Naive thymus-derived CD4-positive, alpha-beta T cell (primary cell): ENCODE data around the gene ZFAND5. TPM values are rescaled to one million over a fixed set of nuclear protein-coding genes. Genes with fewer than 3 reads are reported as not detected.

Experiments
- ATAC-seq: fragments of 150-1000 bp; cut with Tn5 transposase; 2 replicates; pipeline ENCODE4 v1.10.0; 2021; ENCODE audit warnings: mild to moderate bottlenecking, moderate library complexity
- CTCF ChIA-PET: fragments of 350-600 bp; sonication (Branson Sonifier 250); formaldehyde crosslinking; loops from one replicate; lab custom pipeline; 2021; ENCODE audit warnings: antibody characterized with exemption; lab: Charles Lee
- POLR2A ChIA-PET: fragments of 350-600 bp; sonication (Branson Sonifier 250); formaldehyde crosslinking; loops from one replicate; lab custom pipeline; 2021; ENCODE audit warnings: antibody characterized with exemption, inconsistent platforms; lab: Charles Lee
- DNase-seq, 9 donors: peaks; one replicate each; pipeline versions ENCODE4 v3.0.0 to v3.0.0-alpha.2; 2020 to 2022; ENCODE audit warnings: mixed read lengths in 1 of 9
- H3K27ac ChIP-seq: one replicate; pipeline ENCODE4 v1.7.0; 2013; ENCODE audit warnings: mild to moderate bottlenecking, low read depth, low read length, moderate library complexity
- H3K27me3 ChIP-seq, 2 donors: one replicate each; pipeline ENCODE4 v1.7.0; 2013; ENCODE audit warnings: low read length in 2 of 2, mild to moderate bottlenecking in 2 of 2, moderate library complexity in 2 of 2; ENCODE audit not compliant: control insufficient read depth in 2 of 2, insufficient read depth in 2 of 2
- H3K36me3 ChIP-seq, 3 experiments: 1 replicate in 2 of 3; 2 replicates in 1 of 3; pipeline ENCODE4 v1.7.0; 2013; ENCODE audit warnings: low read length in 3 of 3, mild to moderate bottlenecking in 3 of 3, moderate library complexity in 1 of 3; ENCODE audit not compliant: insufficient read depth in 3 of 3, control insufficient read depth in 2 of 3
- H3K4me1 ChIP-seq, 2 donors: one replicate each; pipeline ENCODE4 v1.7.0; 2013; ENCODE audit warnings: low read length in 2 of 2, mild to moderate bottlenecking in 2 of 2, moderate library complexity in 1 of 2; ENCODE audit not compliant: control insufficient read depth in 2 of 2, insufficient read depth in 2 of 2
- H3K4me3 ChIP-seq: 2 replicates; pipeline ENCODE4 v1.7.0; 2013; ENCODE audit warnings: mild to moderate bottlenecking, low read length
- H3K9me3 ChIP-seq, 3 experiments: 1 replicate in 2 of 3; 2 replicates in 1 of 3; pipeline ENCODE4 v1.7.0; 2013; ENCODE audit warnings: low read length in 3 of 3; ENCODE audit not compliant: control insufficient read depth in 2 of 3
- H3K27ac Mint-ChIP-seq, 9 donors: one replicate each; pipeline ENCODE4 v1.8.0; 2020 to 2022; ENCODE audit warnings: mixed read lengths in 9 of 9, mild to moderate bottlenecking in 8 of 9, moderate library complexity in 5 of 9, inconsistent platforms in 2 of 9
- H3K27me3 Mint-ChIP-seq, 5 donors: one replicate each; pipeline ENCODE4 v1.8.0; 2021 to 2022; ENCODE audit warnings: mixed read lengths in 5 of 5, mild to moderate bottlenecking in 1 of 5
- H3K36me3 Mint-ChIP-seq, 5 donors: one replicate each; pipeline ENCODE4 v1.8.0; 2020 to 2022; ENCODE audit warnings: mixed read lengths in 5 of 5, mild to moderate bottlenecking in 3 of 5, inconsistent platforms in 1 of 5
- H3K4me1 Mint-ChIP-seq, 7 donors: one replicate each; pipeline ENCODE4 v1.8.0; 2020 to 2022; ENCODE audit warnings: mixed read lengths in 7 of 7, mild to moderate bottlenecking in 3 of 7, inconsistent platforms in 1 of 7
- H3K4me3 Mint-ChIP-seq, 10 donors: one replicate each; pipeline ENCODE4 v1.8.0; 2020 to 2022; ENCODE audit warnings: mild to moderate bottlenecking in 10 of 10, mixed read lengths in 10 of 10, moderate library complexity in 6 of 10, inconsistent platforms in 2 of 10
- H3K9me3 Mint-ChIP-seq, 11 donors: one replicate each; pipeline ENCODE4 v1.8.0; 2020 to 2022; ENCODE audit warnings: mixed read lengths in 11 of 11, mild to moderate bottlenecking in 4 of 11, inconsistent platforms in 1 of 11, moderate library complexity in 1 of 11
- intact Hi-C, 2 donors: fragments of 100-400 bp; cut with micrococcal nuclease; formaldehyde crosslinking; loops; one replicate each; pipeline ENCODE4 v1.15.1; 2023
- polyA plus RNA-seq, 2 donors: library from polyadenylated mRNA; unstranded; fragments of 300-500 nt; fragmentation: Illumina TruSeq; gene quantifications; one replicate each; pipeline ENCODE4 v1.2.3, GENCODE V29; 2021
- total RNA-seq, 6 experiments: library from RNA in 5 of 6; stranded (reverse) in 5 of 6; gene quantifications; 1 replicate in 5 of 6; 2 replicates in 1 of 6; pipeline ENCODE4 v1.2.3 and lab custom pipeline; 2021 to 2026

The ZFAND5 gene
- total and polyA plus RNA-seq, 7 experiments from 2014 or later: 57.9 to 466 (median 144) TPM

DNA sequence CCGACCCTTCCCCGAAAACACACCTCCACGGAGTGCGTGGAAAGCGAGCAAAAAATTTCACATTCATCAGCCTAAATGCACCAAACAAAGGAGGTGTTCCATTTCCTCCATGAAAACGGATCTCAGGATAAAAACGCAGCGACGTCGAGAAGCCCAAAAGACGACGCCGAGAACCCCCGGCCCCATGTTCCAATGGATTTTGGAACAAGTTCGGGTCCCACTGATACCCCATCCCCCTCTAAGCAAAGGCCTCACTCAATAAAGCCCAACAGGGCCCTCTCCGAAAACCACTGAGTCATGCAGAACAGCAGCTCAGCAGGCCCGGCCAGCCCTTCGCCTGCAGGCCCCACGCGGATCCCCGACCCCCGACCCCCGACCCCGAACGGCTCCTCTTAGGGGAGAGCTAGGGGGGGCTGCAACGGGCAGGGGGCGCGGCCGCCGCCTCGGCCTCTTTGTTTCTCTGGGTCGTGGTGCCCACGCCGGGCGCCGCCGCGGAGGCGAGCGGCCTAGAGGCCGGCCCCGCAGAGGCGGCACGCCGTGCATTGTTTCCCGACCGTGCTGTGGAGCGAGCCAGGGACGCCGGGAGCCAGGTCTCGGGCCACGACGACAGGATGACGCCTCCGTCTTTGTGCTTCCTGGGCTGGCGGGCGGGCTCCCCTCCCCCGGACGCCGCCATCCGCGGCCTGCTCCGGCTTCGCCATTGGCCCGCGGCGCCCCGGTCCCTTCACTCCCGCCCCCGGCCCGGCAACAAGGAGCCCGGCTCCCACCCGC, 915 bp downstream of the ZFAND5 start:
- intact Hi-C loops: loop anchor here (2.0 to 10.0 kb wide), 15 partner anchors 23 to 1952 kb away; partner anchors contain the start of genes ABHD17B (in 1 of the 2), C9orf85 (in 1 of the 2), CEMIP2 (in 1 of the 2) and KLF9 (in 1 of the 2)
- Histone ChIP-seq H3K4me1 (peaks cover 28 to 30% of the 10 kb centered on the region in 2 donors), H3K9me3 (no peaks in the 10 kb centered on the region), H3K4me3 (peak overlapping the region; percentile 89), H3K27me3 (no peaks in the 10 kb centered on the region), H3K27ac (peak overlapping the region; percentile 94), H3K36me3 (peaks cover 0 to 4% (median 0%) of the 10 kb centered on the region in 3 experiments)
- H3K4me3 Mint-ChIP-seq: peak overlapping the region; percentile 88 to 99 (median 96)
- POLR2A ChIA-PET: interaction anchor here (1.0 to 2.8 kb wide), 6 partner anchors 7 to 1945 kb away, joined by 3 to 15 read pairs (median 8); no protein-coding TSS in a partner anchor
- ATAC-seq (peak; percentile 51), DNase-seq (peak; percentile 25 to 79 (median 76))
- H3K27ac Mint-ChIP-seq: peak overlapping the region; percentile 83 to 99 (median 92)
- H3K4me1 Mint-ChIP-seq: peaks cover 20 to 55% (median 50%) of the 10 kb centered on the region in 7 donors
- no peaks in the 10 kb centered on the region for H3K27me3 Mint-ChIP-seq
- peaks cover 0 to 11% (median 4%) of the 10 kb centered on the region in 5 donors for H3K36me3 Mint-ChIP-seq
- H3K9me3 Mint-ChIP-seq: peaks cover 0 to 5% (median 0%) of the 10 kb centered on the region in 11 donors
- CTCF ChIA-PET: no interaction called here

DNA sequence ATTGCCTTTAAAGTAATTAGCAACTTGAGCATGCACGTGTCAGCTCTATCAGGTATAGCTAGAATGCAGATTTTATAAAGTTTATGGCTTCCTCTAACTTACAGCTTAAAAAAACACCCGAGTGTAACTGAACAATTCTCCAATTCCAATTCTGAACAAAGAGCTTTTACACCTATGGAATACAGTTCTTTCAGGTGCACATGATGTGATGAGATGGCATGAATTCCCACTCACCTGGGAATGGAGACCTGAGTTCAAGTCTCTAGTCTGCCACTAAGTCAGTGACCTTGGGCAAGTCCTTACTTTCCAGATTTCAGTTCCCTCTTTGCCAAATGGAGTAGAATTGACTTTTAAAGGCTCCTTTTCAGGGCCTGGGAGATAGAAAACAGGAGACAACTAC, 1.8 kb downstream of the ZFAND5 start:
- Mint-ChIP-seq H3K9me3 (peaks cover 0 to 5% (median 0%) of the 10 kb centered on the region in 11 donors), H3K27ac (peak overlapping the region; percentile 83 to 99 (median 92)), H3K4me1 (peaks cover 29 to 63% (median 59%) of the 10 kb centered on the region in 7 donors), H3K27me3 (no peaks in the 10 kb centered on the region), H3K4me3 (peak overlapping the region; percentile 89 to 99 (median 96)), H3K36me3 (peaks cover 0 to 16% (median 6%) of the 10 kb centered on the region in 5 donors)
- ATAC-seq: no peak
- H3K9me3 ChIP-seq: no peaks in the 10 kb centered on the region
- peak overlapping the region; percentile 89 for H3K4me3 ChIP-seq
- POLR2A ChIA-PET: interaction anchor here (0.6 to 1.7 kb wide), 4 partner anchors 9 to 450 kb away, joined by 3 to 5 read pairs (median 3); no protein-coding TSS in a partner anchor
- intact Hi-C loops: loop anchor here (2.0 to 10.0 kb wide), 5 partner anchors 61 to 1951 kb away; partner anchors contain the start of gene KLF9 (in 1 of the 2)
- H3K4me1 ChIP-seq: peaks cover 31 to 32% of the 10 kb centered on the region in 2 donors
- H3K27ac ChIP-seq: peak overlapping the region; percentile 94
- CTCF ChIA-PET: interaction anchor here (1.2 to 1.5 kb wide), 3 partner anchors 9 to 229 kb away, joined by 4 to 7 read pairs (median 4); no protein-coding TSS in a partner anchor
- H3K36me3 ChIP-seq: peaks cover 0 to 9% (median 0%) of the 10 kb centered on the region in 3 experiments
- DNase-seq: no peak
- no peaks in the 10 kb centered on the region for H3K27me3 ChIP-seq

DNA sequence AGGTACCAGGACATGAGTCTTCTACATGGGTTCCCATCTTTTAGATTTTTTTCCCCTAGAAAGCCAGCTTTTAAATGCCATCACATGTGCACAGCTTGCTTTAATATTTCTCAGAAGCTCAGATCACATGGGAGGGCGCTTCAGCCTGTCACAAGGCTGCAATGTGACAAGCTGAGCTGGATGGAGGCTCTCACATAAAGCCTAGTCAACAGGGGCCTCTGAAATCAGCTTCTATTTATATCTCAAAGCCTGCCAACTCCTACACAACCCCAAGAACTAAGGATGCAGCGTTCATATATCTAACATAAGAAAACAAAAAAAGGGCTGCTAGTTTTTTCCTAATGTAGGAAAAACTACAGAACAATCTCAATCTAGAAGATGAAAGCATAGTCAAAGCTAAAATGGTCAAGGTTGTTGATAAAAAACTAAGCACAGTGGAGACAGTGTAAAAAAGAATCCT, 2.3 kb downstream of the ZFAND5 start:
- H3K36me3 ChIP-seq: peaks cover 0 to 14% (median 0%) of the 10 kb centered on the region in 3 experiments
- ChIA-PET POLR2A (interaction anchor here (0.6 to 1.7 kb wide), 6 partner anchors 9 to 450 kb away, joined by 3 to 5 read pairs (median 3); no protein-coding TSS in a partner anchor), CTCF (interaction anchor here (1.2 to 1.5 kb wide), 3 partner anchors 9 to 229 kb away, joined by 4 to 7 read pairs (median 4); no protein-coding TSS in a partner anchor)
- peaks cover 32 to 35% of the 10 kb centered on the region in 2 donors for H3K4me1 ChIP-seq
- H3K27ac ChIP-seq: peak overlapping the region; percentile 94
- H3K27me3 Mint-ChIP-seq: no peaks in the 10 kb centered on the region
- H3K9me3 Mint-ChIP-seq: peaks cover 0 to 5% (median 0%) of the 10 kb centered on the region in 11 donors
- H3K27me3 ChIP-seq: no peaks in the 10 kb centered on the region
- intact Hi-C loops: loop anchor here (2.0 to 10.0 kb wide), 5 partner anchors 60 to 1950 kb away; partner anchors contain the start of gene KLF9 (in 1 of the 2)
- H3K36me3 Mint-ChIP-seq: peaks cover 0 to 18% (median 6%) of the 10 kb centered on the region in 5 donors
- ATAC-seq: no peak
- peaks cover 34 to 69% (median 64%) of the 10 kb centered on the region in 7 donors for H3K4me1 Mint-ChIP-seq
- peak overlapping the region; percentile 89 for H3K4me3 ChIP-seq
- peak in 8 of 9 donors; percentile 16 to 51 (median 32) for DNase-seq
- peak overlapping the region; percentile 89 to 99 (median 96) for H3K4me3 Mint-ChIP-seq
- peak overlapping the region; percentile 83 to 99 (median 92) for H3K27ac Mint-ChIP-seq
- no peaks in the 10 kb centered on the region for H3K9me3 ChIP-seq

DNA sequence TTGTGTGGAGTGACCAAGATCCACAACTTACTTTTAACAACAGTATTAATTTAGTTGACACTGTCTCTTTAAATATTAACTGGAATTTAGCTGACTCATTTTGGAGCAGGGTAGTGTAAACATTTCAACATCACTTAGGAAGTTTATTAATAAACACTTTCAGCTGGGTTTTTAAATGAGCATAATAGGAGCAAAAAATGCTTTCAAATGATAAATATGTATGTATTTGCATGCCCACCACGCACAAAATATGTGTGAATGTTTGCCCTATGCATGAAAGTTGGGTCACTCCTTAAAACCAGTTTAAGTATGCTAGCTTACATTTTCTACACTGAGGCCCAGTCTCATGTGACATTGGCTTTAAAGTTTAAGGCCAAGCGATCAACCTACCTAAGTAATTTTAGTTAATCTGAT, 2.9 kb downstream of the ZFAND5 start:
- Mint-ChIP-seq H3K9me3 (peaks cover 0 to 5% (median 0%) of the 10 kb centered on the region in 11 donors), H3K27ac (peak overlapping the region; percentile 83 to 99 (median 92)), H3K4me1 (peaks cover 40 to 74% (median 70%) of the 10 kb centered on the region in 7 donors), H3K36me3 (peaks cover 0 to 21% (median 9%) of the 10 kb centered on the region in 5 donors), H3K4me3 (peak overlapping the region; percentile 89 to 99 (median 96)), H3K27me3 (no peaks in the 10 kb centered on the region)
- CTCF ChIA-PET: interaction anchor here (1.2 to 1.5 kb wide), 3 partner anchors 10 to 230 kb away, joined by 4 to 7 read pairs (median 4); no protein-coding TSS in a partner anchor
- Histone ChIP-seq H3K9me3 (no peaks in the 10 kb centered on the region), H3K4me3 (peak overlapping the region; percentile 89), H3K4me1 (peaks cover 32 to 35% of the 10 kb centered on the region in 2 donors), H3K27ac (no peak overlapping the region), H3K36me3 (peaks cover 0 to 18% (median 0%) of the 10 kb centered on the region in 3 experiments), H3K27me3 (no peaks in the 10 kb centered on the region)
- intact Hi-C loops: loop anchor here (2.0 to 10.0 kb wide), 5 partner anchors 60 to 1950 kb away; partner anchors contain the start of gene KLF9 (in 1 of the 2)
- POLR2A ChIA-PET: interaction anchor here (0.7 to 1.7 kb wide), 3 partner anchors 20 to 165 kb away, joined by 3 to 5 read pairs (median 3); no protein-coding TSS in a partner anchor
- ATAC-seq: no peak
- DNase-seq: no peak

DNA sequence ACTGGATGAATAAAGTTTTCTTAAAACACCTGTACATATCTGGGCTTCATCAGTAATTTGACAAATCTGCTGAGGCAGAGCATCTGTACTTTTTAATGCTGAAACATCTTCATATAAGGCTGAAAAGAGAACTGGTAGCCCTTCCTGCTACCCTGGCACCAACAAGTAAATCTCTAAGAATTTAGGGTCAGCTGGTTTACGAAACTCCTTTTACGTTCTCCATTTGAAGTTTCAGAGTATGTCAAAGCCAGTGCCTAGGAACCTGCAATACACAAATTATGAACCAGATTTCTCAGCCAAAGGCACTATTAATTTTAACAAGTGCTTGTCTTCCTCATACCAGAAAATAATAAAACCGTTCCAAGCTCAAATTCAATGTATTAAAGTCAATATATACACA, 3.8 kb downstream of the ZFAND5 start:
- Mint-ChIP-seq H3K27me3 (no peaks in the 10 kb centered on the region), H3K9me3 (peaks cover 0 to 5% (median 0%) of the 10 kb centered on the region in 11 donors), H3K4me1 (peaks cover 44 to 84% (median 79%) of the 10 kb centered on the region in 7 donors), H3K36me3 (peaks cover 3 to 30% (median 18%) of the 10 kb centered on the region in 5 donors), H3K27ac (peak overlapping the region in 6 of 9 donors; percentile 24 to 61 (median 36)), H3K4me3 (peak overlapping the region in 6 of 10 donors; percentile 6 to 99 (median 27))
- Histone ChIP-seq H3K36me3 (peaks cover 0 to 27% (median 0%) of the 10 kb centered on the region in 3 experiments), H3K4me1 (peaks cover 32 to 35% of the 10 kb centered on the region in 2 donors), H3K4me3 (no peak overlapping the region), H3K27ac (no peak overlapping the region), H3K9me3 (no peaks in the 10 kb centered on the region), H3K27me3 (no peaks in the 10 kb centered on the region)
- intact Hi-C loops: loop anchor here (5.0 to 10.0 kb wide), 4 partner anchors 59 to 1949 kb away; partner anchors contain the start of gene KLF9 (in 1 of the 2)
- DNase-seq: no peak
- no peak for ATAC-seq
- ChIA-PET CTCF (no interaction called here), POLR2A (interaction anchor here (0.7 kb wide), 1 partner anchor 764 kb away, joined by 3 read pairs; no protein-coding TSS in a partner anchor)
